NCI-H2107 (cell line): ENCODE results near the gene ARHGAP12.

Source experiments
- DNase-seq: peaks from one replicate; lab custom pipeline; 2025; lab: John Stamatoyannopoulos, UW

The ARHGAP12 gene

DNA sequence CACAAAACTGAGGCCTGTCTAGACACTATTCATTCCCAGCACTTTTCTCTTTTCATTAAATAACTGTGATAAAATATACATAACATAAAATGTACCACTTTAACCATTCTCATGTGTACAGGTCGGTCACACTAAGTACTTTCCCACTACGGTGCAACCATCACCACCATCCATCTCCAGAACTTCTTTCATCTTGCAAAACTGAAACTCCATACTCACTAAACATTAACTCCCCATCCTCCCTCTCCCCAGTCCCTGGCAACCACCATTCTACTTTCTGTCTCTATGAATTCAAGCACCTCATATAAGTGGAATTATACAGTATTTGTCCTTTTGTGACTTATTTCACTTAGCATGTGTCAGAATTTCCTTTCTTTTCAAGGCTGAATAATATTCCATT is 53.0 kb downstream of the ARHGAP12 start:
- no peak for DNase-seq

DNA sequence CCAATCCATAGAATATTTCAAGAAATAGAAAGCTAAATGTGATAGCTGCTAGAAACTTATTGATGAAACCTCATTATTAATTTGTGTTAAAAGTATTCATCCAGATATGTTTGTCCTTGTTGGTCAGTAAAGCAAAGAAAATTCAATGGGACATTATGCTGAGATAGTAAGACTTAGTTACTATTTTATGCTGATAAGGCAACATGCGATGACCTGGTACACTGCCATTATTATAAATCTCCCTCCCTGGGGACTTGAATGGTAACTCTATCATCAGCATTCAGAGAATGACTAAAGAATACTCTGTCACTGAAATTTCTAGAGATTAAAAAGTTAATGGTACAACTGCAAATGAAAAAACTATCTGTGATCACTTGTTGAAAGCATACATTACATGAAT is 54.9 kb downstream of the ARHGAP12 start:
- no peak for DNase-seq

DNA sequence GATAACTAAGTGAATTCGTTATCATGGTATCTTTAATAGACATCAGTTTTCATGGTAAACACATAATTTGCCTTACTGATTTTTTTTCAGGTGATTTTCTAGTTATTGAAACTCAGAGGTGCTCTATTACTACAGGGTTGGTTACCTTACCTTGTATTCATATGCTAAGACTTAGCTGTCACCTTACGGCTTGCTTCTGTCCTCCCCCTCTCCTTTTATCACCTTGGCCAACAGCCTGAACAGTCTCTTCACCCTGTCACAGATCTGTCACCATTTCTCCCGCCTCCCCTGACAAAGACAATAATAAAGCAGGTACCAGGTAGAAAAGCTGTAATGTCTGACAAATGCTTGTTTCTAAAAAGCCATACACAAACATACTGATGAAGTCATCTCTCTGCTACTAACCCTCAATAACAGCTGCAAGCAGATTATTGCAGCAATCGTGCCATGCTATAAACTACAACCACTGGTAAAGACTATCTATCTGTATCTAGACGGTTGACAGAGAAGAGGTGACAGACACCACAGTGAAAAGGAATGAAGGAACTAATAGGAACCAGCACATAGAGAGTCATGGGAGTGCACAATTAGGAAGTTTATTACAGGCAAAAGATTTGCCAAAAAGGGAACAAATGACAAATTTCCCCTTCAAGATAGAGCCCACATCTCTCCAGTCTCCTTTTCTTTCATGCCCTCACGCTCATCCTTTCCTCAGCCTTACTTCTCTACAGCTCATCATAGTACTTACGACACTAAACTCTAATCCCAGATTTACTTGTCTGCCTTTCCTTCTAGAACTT is 57.2 kb downstream of the ARHGAP12 start:
- no peak for DNase-seq

DNA sequence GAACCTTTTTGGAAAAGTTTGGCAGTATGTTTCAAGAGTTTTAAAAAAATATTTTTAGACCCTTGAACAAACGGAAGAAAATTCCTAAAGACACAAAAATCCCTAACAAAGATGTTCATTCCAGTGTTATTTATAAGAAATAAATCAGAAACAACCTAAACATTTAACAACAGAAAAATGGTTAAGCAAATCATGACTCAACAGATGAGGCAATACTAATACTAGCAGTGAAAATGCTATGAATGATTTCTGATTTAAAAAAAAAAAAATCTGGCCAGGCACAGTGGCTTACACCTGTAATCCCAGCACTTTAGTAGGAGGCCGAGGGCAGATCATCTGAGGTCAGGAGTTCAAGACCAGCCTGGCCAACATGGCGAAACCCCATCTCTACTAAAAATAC is 61.0 kb downstream of the ARHGAP12 start:
- DNase-seq: no peak

DNA sequence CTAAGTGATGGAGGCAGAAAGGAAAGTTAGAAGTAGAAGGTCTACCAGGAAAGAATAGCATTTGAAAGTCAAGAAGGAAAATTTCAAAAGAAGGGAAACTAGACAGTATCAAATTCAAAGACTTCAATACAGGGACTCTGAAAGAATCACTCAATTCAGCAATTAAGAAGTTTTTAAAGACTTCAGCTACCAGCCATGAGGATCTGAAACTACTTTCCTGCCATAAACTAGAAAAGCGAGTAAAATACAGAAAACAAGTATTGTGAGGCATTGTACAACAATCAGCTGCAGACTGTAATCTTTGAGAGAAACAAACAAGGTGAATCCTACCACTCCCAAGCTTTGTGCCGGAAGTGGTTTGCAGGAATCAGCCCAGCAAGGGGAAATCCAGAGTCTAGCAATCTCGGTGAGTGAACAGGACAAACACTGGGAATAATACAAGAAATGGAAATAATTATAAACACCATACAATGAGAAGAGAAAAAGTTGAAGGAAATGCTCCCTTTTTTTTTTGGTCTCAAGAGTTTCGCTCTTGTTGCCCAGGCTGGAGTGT is 62.4 kb downstream of the ARHGAP12 start:
- DNase-seq: no peak

DNA sequence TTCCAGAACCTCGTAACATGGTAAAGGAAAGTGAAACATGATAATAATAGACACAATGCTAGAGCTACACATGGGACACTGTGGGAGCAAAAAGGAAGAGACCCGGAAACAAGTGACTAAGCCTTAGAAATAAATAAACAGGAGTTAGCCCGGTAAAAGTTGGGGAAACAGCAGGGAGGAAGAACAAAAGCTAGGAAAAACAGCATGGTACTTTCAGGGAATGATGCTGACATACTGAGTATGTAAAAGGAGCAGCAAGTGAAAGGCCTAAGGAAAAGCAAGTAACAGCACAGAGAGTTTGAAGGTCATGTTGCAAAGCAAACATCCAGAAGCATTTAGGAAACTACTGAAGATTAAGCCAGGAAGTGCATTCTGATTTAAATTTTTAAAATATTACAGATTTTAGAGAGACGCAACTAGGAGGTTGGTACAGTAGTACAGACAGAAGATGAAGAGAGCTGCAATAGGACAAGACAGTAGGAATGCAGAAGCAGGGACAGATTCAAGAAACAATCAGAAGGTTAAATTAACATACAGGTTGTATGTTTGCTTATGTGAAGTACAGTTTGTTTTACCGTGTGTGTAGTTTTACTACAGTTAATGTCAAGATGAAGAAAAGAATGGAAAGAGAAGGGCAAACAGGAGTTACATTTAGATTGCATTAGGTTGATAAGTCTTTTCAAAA is 63.7 kb downstream of the ARHGAP12 start:
- no peak for DNase-seq

DNA sequence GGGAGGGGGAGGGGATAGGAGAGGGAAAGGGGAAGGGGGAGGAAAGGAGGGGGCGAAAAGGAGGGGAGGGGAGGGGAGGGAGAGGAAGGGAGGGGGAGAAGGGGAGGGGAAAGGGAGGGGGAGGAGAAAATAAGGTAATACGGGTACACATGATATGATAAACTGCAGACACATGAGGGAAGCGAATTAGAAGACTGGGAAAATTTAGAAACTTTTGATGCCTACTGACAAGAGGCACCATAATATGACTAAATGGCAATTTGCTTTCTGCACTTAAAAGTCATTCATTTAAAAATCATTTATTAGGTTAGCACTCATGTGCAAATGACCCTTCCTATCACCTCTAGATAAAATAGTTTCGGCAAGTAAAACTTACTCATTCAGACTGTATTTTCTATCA is 73.6 kb downstream of the ARHGAP12 start:
- DNase-seq: no peak

DNA sequence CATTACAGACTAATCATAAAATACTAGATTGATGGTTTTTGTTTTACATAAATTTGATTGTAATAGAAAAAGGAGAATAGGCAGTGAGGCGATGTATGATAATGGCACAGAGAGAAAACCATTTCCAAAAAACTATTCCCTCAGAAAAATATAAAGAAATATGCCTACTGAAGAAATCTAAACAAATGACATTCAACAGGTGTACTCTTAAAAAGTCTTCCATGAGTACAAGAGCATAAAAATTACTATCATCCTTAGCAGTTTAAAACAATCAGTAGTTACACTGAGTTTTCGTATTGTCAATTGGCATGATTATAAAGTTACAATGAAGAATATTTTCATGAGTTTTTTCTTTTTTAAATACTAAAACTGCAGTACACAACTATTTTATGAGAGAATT is 75.0 kb downstream of the ARHGAP12 start:
- DNase-seq: no peak

DNA sequence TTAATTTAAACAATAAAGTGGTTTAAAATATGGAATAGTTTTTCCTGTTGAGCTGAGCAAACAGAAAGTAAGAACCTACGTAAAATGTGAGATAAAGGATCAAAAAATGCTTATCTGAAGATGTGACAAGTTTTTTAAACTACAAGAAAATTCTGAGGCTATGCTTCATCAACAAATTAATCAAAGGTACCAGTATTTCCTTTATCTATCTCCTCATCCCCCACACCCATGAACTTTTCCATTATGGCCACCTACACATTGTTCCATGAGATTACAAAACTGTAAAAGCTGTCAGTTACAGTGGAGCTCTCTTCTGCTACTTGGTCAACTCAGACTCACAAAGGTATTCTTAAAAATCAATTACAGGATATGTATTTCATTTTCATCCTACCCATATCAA is 77.4 kb downstream of the ARHGAP12 start:
- DNase-seq: no peak

DNA sequence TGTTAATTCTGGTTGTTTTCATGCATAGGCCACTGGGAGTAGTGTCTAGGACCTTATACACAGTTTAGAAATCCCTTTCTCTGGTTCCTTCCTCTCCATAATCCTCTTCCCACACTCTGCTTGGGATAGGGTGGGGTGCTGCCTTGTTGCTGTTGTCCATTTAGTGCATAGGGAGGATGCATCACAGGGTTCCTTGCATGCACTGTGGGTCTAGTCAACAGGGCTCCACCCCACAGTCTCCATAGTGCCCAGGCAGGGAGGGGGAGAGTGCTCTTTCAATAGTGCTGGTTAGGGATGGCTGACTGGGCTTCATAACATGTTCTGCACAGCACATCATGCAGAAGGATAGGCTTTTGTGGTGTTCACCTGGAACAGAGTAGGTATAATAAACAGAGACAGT is 81.1 kb downstream of the ARHGAP12 start:
- no peak for DNase-seq

DNA sequence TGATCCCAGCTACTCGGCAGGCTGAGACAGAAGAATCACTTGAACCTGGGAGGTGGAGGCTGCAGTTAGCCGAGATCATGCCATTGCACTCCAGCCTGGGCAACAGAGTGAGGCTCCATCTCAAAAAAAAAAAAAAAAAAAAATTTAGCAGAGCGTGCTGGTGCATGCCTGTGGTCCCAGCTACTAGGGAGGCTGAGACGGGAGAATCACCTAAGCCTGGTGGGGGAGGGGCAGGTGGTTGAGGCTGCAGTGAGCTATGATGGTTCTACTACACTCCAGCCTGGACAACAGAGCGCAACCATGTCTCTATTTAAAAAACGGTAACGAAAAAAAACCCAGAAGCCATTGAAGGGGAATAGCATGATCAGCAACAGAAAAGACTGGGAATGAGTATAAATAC is 89.9 kb downstream of the ARHGAP12 start:
- no peak for DNase-seq

DNA sequence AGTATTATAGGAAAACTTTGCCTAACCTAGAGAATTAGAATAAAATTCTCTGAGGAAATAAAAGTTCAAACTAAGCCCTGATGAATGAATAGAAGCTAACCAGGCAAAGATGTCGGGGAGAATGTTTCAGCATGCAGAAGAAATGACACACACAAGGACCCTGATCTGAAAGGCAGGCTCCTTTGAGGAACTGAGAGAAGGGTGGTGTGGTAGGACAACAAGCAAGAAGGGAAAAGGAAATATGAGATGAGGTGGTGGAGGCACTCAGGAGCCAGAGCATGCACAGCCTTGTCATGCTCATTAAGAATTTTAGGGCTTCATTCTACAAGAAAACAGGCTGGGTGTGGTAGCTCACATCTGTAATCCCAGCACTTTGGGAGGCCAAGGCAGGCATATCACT is 90.6 kb downstream of the ARHGAP12 start:
- DNase-seq: no peak

DNA sequence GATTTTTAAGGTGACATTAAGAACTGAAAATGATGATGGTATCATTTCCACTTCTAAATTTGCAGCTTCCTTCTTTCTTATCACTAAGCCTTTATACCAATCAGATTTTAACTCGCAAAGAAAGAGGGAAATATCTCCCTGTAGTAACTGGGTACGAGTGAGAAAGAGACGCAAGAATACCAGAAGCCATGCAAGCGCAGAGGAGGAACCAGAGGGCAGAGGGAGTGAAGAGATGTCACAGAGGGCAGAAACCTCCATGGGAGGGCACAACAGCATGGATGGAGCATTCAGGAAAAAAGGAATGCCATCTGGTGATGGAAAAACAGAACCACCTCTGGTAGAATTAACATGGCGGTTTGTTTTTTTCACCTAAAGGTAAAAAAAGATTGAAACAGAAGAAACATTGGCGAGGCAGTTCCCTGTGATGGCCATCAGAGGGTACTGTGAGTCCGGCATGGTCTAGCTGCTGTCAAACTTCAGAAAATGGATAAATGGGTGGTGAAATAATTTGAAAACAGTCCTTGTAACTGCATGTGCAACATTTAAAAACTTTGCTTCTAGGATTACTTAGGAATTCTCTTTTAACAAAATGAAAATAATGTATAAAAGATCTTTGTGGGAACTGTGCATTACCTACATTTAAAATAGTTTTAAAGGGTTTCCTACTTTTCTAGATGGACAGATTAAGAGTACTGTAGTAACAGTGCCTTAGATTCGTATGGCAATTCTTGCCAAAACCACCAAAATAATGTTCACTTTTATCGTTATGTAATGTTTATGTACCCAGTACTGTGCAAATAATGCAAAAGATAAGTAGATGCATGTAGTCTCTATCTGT is 91.8 kb downstream of the ARHGAP12 start:
- DNase-seq: no peak

DNA sequence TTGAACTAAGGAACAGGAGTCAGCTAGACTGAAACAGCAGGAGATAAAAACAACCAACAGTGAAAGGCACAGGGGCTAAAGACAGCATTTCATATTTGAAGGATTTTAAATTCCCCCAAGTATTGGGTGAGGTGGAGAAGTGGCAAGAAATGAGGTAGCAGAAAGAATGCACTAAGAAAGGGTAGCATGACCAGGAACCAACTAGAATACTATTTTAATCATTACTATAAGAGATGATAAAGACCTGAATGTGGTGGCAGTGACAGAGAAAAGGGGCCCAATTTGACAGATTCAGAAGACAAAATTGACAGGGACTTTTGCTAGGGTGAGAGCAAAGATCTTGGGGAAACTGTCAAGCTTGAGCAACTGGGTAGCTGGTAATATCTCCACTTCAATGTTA is 94.9 kb downstream of the ARHGAP12 start:
- no peak for DNase-seq

DNA sequence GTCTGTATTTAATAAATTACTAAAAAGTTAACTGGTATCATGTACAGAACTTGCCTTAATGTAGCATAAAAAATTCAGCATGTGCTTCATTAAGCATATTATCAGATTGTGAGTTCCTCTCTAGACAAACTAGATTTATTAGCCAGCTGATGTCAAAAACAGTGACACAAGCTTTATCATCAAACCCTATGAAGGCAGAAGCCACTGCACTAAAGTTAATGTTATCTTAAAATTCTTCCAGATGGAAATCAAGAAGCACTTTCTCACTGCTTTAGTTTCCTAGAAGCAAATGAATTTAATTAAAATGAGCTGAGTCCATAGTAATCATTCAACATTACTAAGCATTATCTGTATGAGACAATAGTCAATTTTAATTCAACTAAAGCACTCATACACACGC is 96.4 kb downstream of the ARHGAP12 start:
- no peak for DNase-seq

DNA sequence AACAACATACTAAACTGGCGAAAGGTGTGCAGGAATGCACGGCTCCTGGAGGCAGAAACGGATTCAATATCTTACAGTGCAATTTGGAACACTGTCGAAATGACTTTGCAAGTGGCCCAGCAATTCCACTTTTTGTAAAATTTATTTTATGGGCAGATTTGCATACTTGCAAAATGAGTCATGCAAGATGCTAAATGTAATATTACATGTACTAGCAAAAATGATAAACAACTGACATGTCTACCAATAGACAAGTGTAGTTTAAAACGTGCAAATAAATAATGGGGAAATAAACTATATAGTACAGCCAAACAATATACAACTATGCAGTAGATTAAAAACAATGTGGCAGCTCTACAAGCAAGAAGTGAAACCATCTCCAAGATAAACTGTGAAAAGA is 97.7 kb downstream of the ARHGAP12 start:
- no peak for DNase-seq

DNA sequence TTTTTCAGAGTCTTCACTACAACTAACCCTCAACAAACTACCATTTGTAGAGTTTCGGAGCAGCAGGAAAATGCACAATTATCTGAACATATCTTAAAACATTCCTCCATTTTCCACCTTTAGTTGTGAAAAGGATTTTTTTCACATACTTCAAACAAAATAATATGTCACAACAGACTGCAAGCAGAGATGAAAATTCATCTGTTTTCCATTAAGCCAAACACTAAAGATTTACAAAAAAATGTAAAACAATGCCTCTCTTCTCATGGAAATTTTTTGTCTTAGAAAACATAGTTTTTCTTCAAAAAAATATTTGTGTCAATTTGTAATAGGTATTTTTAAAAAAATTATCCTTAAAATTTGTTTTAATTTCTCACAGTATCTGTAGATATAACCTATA is 98.9 kb downstream of the ARHGAP12 start:
- no peak for DNase-seq

DNA sequence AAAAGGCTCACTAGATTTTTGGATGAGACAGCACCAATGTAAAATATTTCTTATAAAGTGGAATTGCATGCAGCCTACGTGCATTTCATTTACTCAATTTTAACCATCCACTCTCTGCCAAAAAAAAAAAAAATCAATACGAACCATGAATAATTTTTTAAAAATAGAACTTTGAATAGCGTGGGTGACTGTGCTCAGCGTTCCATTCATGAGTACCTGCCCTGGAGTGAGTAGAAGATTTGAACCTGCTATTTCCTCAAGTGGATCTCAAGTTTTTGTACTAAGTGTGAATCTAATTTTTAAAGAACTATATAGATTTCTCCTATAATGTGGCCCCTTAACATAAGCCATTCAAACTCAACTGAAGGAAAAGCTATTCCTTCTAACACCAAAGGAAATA is 105.3 kb downstream of the ARHGAP12 start:
- no peak for DNase-seq

DNA sequence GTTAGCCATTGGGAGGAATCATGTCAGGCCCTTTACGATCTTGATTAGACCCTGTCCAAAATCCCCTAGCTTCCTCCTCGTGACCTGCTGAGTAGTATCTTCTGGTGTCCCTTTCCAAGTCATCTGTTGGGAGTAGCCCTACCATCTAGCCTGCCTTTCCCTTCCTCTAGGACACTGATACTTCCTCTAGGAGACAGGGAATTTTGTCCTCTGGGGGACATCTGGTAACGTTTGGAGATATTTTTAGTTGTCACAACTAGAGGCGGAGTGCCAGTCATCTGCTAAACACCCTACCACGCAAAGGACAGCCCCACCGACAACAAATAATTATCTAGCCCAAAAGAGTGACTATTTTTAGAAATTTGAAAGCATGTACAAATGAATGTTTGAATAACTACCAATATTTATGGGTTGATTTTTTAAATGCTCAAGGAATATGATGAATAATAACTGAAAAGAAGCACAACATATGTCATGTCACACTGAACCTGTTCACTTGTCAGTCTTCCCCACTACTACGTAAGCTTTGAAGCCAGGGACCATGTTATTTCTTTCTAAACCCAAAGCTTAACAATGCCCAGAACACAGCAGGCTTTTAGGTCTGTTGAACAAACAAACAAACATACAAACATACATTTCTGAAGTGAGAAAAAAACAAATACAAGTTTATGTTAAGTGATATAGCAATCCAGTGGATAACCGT is 105.9 kb downstream of the ARHGAP12 start:
- no peak for DNase-seq

DNA sequence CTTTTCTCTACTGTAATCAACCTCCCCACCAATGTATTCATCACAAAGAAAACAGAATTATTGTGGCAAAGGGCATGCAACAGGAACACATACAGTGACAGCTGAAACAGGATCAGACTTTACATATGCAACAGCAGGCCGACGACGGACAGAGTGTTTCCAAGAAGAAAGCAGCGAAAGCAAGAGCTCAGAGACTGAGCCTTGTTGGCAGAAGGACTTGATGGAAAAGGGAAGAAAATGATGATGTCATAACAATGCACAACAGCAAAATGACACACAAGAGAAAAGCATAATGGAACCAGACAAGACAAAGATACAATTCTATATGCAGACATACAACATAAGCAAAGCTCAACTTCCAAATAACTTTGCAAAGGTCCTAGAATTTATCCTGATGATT is 106.5 kb downstream of the ARHGAP12 start:
- no peak for DNase-seq

DNA sequence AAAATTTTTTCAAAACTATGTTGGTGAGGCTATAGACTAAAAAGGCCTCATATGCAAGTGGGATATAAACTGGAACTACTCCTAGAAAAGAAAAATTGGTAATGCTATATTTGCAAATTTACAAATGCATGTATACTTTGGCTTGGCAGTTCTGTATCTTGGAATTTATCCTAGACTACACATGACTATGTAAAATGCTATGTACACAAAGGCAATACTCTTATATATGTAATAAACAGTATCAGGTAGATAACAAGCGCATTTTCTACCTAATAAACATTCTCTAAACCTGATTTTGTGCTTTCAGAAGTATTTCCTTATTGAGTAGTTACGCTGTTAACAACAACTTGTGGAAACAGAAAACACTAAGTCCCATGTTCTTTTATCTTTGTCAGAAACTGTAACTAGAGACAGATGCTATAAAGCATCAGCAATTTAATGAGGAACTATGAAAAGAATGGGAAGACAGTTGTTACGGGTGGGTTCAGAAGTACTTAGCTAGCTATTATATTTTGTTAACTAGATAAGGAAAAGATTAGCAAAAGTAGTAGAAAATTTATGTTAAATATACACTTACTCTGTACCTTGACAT is 107.8 kb downstream of the ARHGAP12 start:
- DNase-seq: no peak

DNA sequence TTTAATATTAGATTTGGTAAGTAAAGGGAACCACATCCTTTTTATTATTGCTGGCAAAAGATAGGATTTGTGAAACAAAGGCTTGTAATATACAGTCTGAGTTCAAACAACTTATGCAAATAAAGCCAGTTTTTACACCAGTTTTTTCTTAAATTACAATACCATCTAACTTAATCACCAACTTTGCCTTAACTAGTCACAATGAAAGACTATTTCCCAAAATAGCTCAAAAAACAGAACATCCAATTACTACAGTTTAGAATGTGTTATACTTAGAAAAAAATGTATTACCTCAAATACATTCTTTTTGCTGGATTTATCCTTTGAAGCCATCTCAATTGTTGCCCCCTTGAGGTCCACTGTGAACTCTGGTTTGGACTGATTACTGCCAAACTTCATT is 108.5 kb downstream of the ARHGAP12 start:
- DNase-seq: no peak
